Thyroid gland (tissue), 4 donors: ENCODE measurements around the gene FAM237A.

Experiments
- POLR2A ChIP-seq, 2 donors: fragments of 450-650 bp; IDR thresholded peaks; one replicate each; pipeline ENCODE4 v1.6.1; 2017; ENCODE audit warnings: antibody characterized with exemption in 2 of 2, mild to moderate bottlenecking in 2 of 2, moderate library complexity in 1 of 2
- TF ChIP-seq, protein P1 (sequence below), 6 experiments: fragments of 200-600 bp in 3 of 6; fragments of 450-650 bp in 3 of 6; sonication (generic) in 3 of 6; IDR thresholded peaks; one replicate each; pipeline ENCODE4 v1.5.1; 2016 to 2019; ENCODE audit warnings: antibody characterized with exemption in 6 of 6, mild to moderate bottlenecking in 2 of 6, inconsistent platforms in 1 of 6, moderate library complexity in 1 of 6

DNA sequence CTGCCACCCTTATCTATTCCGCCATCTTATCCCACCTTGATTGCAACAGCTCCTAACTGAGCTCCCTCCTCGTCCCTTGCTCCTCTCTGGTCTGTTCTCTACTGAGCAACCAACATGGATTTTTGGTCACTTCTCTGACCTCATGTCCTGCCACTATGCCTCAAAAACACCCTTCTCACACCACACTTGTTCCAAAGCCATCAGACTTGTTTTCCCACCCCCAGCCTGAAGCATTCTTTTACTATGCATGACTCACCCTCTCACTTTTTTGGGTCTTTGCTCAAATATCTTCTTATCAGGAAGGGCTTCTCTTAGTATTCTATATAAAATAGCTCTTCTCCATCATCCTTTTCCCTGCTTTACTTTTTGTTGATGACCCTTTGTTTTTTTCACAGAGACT is 2.7 kb upstream of the FAM237A start:
- TF ChIP-seq, protein P1, sequence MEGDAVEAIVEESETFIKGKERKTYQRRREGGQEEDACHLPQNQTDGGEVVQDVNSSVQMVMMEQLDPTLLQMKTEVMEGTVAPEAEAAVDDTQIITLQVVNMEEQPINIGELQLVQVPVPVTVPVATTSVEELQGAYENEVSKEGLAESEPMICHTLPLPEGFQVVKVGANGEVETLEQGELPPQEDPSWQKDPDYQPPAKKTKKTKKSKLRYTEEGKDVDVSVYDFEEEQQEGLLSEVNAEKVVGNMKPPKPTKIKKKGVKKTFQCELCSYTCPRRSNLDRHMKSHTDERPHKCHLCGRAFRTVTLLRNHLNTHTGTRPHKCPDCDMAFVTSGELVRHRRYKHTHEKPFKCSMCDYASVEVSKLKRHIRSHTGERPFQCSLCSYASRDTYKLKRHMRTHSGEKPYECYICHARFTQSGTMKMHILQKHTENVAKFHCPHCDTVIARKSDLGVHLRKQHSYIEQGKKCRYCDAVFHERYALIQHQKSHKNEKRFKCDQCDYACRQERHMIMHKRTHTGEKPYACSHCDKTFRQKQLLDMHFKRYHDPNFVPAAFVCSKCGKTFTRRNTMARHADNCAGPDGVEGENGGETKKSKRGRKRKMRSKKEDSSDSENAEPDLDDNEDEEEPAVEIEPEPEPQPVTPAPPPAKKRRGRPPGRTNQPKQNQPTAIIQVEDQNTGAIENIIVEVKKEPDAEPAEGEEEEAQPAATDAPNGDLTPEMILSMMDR (IDR thresholded peaks at IDR 0.05), result no peak
- TF ChIP-seq POLR2A (IDR thresholded peaks at IDR 0.05), result no peak
